ENCODE data around the gene RAET1L.

- TF ChIP-seq, protein P1, sequence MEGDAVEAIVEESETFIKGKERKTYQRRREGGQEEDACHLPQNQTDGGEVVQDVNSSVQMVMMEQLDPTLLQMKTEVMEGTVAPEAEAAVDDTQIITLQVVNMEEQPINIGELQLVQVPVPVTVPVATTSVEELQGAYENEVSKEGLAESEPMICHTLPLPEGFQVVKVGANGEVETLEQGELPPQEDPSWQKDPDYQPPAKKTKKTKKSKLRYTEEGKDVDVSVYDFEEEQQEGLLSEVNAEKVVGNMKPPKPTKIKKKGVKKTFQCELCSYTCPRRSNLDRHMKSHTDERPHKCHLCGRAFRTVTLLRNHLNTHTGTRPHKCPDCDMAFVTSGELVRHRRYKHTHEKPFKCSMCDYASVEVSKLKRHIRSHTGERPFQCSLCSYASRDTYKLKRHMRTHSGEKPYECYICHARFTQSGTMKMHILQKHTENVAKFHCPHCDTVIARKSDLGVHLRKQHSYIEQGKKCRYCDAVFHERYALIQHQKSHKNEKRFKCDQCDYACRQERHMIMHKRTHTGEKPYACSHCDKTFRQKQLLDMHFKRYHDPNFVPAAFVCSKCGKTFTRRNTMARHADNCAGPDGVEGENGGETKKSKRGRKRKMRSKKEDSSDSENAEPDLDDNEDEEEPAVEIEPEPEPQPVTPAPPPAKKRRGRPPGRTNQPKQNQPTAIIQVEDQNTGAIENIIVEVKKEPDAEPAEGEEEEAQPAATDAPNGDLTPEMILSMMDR (IDR thresholded peaks at IDR 0.05; ENCODE audit: low read depth, low read length, missing input control): no peak
- TF ChIP-seq RAD21 (IDR thresholded peaks at IDR 0.05) (no peak), YY1 (IDR thresholded peaks at IDR 0.05) (no peak), JUND (IDR thresholded peaks at IDR 0.05) (no peak), TAF1 (conservative IDR thresholded peaks at IDR 0.05) (no peak), MAX (IDR thresholded peaks at IDR 0.05) (no peak), FOXA2 (IDR thresholded peaks at IDR 0.05) (no peak), HNF4G (IDR thresholded peaks at IDR 0.05) (no peak), GABPA (IDR thresholded peaks at IDR 0.05 in 1 of 2, conservative IDR thresholded peaks at IDR 0.05 in 1 of 2) (no peak)
Measured at GRCh38 chr6:150065083-150065482, 39.8 kb upstream of the RAET1L start.
